ENCODE results near the gene NTN4.
"Not testable (repeated sequence)": the region's sequence is repeated elsewhere in the genome, so short reads cannot be mapped to it uniquely, and the experiment has no call there.

NTN4 gene

GRCh38 chr12:95756362-95756761 lies 34.2 kb downstream of the NTN4 start:
- no peak for DNase-seq (ENCODE audit: low read depth in 1 of 2, low spot score in 1 of 2)

- DNase-seq (ENCODE audit: low read depth in 1 of 2, low spot score in 1 of 2) = no peak
Measured at GRCh38 chr12:95755261-95755865, 35.2 kb downstream of the NTN4 start.

- DNase-seq (ENCODE audit: low read depth in 1 of 2, low spot score in 1 of 2) = not testable (repeated sequence)
Measured at GRCh38 chr12:95746062-95746461, 44.5 kb downstream of the NTN4 start.

- DNase-seq (ENCODE audit: low read depth in 1 of 2, low spot score in 1 of 2) = no peak
Measured at GRCh38 chr12:95742586-95742985, 48.0 kb downstream of the NTN4 start.

- no peak for DNase-seq (ENCODE audit: low read depth in 1 of 2, low spot score in 1 of 2)
Measured at GRCh38 chr12:95741635-95742034, 48.9 kb downstream of the NTN4 start.

- no peak for DNase-seq (ENCODE audit: low read depth in 1 of 2, low spot score in 1 of 2)
Measured at GRCh38 chr12:95740751-95741150, 49.8 kb downstream of the NTN4 start.

GRCh38 chr12:95739561-95740313 lies 50.8 kb downstream of the NTN4 start:
- no peak for DNase-seq (ENCODE audit: low read depth in 1 of 2, low spot score in 1 of 2)

GRCh38 chr12:95738024-95738611 lies 52.4 kb downstream of the NTN4 start:
- no peak for DNase-seq (ENCODE audit: low read depth in 1 of 2, low spot score in 1 of 2)

- no peak for DNase-seq (ENCODE audit: low read depth in 1 of 2, low spot score in 1 of 2)
Measured at GRCh38 chr12:95736631-95737030, 53.9 kb downstream of the NTN4 start.

GRCh38 chr12:95735728-95736127 lies 54.8 kb downstream of the NTN4 start:
- not testable (repeated sequence) for DNase-seq (ENCODE audit: low read depth in 1 of 2, low spot score in 1 of 2)

- no peak for DNase-seq (ENCODE audit: low read depth in 1 of 2, low spot score in 1 of 2)
Measured at GRCh38 chr12:95733141-95733825, 57.3 kb downstream of the NTN4 start.

- DNase-seq (ENCODE audit: low read depth in 1 of 2, low spot score in 1 of 2) = no peak
Measured at GRCh38 chr12:95731519-95731958, 59.0 kb downstream of the NTN4 start.

GRCh38 chr12:95730457-95730856 lies 60.1 kb downstream of the NTN4 start:
- no peak for DNase-seq (ENCODE audit: low read depth in 1 of 2, low spot score in 1 of 2)

- DNase-seq (ENCODE audit: low read depth in 1 of 2, low spot score in 1 of 2) = no peak
Measured at GRCh38 chr12:95726903-95727302, 63.7 kb downstream of the NTN4 start.

- DNase-seq (ENCODE audit: low read depth in 1 of 2, low spot score in 1 of 2) = no peak
Measured at GRCh38 chr12:95724767-95725166, 65.8 kb downstream of the NTN4 start.

GRCh38 chr12:95723693-95724384 lies 66.7 kb downstream of the NTN4 start:
- DNase-seq (ENCODE audit: low read depth in 1 of 2, low spot score in 1 of 2) = no peak

- no peak for DNase-seq (ENCODE audit: low read depth in 1 of 2, low spot score in 1 of 2)
Measured at GRCh38 chr12:95721320-95721719, 69.2 kb downstream of the NTN4 start.

- DNase-seq (ENCODE audit: low read depth in 1 of 2, low spot score in 1 of 2) = no peak
Measured at GRCh38 chr12:95720146-95720545, 70.4 kb downstream of the NTN4 start.

- DNase-seq (ENCODE audit: low read depth in 1 of 2, low spot score in 1 of 2) = no peak
Measured at GRCh38 chr12:95718772-95719171, 71.8 kb downstream of the NTN4 start.

- DNase-seq (ENCODE audit: low read depth in 1 of 2, low spot score in 1 of 2) = no peak
Measured at GRCh38 chr12:95718006-95718431, 72.5 kb downstream of the NTN4 start.

GRCh38 chr12:95717316-95717928 lies 73.1 kb downstream of the NTN4 start:
- no peak for DNase-seq (ENCODE audit: low read depth in 1 of 2, low spot score in 1 of 2)
